Measurements from ENCODE around the gene HPSE2.
"Not testable (repeated sequence)": the region's sequence is repeated elsewhere in the genome, so short reads cannot be mapped to it uniquely, and the experiment has no call there.

Gene HPSE2

DNA sequence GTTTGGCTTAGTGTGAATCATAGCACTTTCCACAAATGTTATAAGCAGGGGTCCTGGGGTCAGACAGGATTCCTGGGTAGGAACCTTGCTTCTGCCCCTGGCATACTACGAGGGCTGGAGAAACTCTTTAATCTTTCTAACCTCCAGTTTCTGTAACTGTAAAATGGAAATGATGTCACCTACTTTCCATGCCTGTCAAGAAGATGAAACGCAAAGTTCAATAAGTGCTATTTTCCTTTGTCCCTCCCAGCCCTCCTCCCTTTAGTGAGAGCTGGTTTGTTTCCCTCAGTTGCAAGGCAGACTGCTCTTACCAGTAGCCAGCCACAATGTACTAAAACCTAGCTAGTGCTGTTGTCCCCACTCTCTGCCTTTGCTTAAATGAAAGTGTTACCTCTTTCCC is 671.8 kb downstream of the HPSE2 start:
- DNase-seq (ENCODE audit: low read depth), result no peak

DNA sequence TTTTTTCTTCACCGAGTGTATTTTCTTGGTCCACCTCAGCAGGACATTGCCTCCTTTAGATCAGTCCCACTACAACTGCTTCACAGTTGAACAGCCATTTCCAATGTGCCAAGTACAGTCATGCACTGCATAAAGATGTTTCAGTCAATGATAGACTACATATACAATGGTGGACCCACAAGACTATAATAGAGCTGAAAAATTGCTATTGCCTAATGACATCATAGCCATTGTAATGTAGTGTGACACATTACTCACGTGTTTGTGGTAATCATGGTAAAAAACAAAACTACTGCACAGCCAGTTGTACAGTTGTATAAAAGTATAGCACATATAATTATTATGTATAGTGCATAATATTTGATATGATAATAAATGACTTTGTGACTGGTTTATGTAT is 675.1 kb downstream of the HPSE2 start:
- no peak for DNase-seq (ENCODE audit: low read depth)

DNA sequence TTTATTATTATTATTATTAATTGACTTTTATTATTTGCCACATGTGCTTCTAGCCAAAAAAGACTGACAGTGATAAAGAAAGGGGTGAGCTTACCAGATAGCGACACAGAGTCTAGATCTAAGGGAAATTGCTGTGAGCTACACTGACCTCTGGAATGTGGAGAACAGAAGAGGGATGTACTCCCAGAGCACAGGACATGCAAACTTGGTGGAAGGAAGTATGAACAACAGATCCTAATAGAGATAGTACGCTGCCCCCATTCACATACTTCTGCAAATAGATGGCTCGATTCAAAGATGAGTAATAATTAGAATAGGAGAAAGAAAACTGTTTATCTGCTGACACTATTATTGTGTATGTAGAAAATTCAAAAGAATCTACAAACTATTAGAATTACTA is 679.6 kb downstream of the HPSE2 start:
- DNase-seq (ENCODE audit: low read depth), result no peak

DNA sequence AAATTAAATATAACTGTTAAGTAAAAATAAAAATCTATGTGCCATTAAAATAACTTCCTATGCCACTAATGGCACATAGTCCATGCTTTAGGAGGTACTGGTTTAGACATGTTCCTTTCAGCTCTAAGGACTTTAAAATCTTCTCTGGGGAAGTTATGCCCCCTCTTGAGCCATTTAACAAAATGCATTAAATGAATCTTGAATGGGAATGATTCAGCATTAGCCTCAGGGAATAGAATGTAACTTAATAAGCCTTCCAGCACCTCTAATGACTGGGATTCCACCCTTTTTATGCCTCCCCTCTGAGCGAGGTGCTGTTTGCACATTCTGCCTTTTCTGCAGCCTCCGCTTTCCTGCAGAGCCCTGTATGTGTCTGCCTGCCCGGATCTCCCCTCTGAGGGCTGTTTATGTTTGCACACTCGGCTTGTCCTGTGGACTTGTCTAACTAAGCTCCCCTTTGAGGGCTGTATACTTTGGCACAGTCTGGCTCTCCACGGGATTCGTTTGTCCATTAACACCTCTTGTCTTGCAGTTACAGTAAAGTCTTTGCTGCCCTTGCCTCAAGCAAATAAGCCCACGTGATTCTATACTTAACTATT is 680.5 kb downstream of the HPSE2 start:
- DNase-seq (ENCODE audit: low read depth), result no peak

DNA sequence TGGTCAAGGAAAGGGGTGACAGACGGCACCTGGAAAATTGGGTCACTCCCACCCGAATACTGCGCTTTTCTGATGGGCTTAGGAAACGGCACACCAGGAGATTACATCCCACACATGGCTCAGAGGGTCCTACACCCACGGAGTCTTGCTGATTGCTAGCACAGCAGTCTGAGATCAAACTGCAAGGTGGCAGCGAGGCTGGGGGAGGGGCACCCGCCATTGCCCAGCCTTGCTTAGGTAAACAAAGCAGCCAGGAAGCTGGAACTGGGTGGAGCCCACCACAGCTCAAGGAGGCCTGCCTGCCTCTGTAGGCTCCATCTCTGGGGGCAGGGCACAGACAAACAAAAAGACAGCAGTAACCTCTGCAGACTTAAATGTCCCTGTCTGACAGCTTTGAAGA is 694.1 kb downstream of the HPSE2 start:
- DNase-seq (ENCODE audit: low read depth), result not testable (repeated sequence)

DNA sequence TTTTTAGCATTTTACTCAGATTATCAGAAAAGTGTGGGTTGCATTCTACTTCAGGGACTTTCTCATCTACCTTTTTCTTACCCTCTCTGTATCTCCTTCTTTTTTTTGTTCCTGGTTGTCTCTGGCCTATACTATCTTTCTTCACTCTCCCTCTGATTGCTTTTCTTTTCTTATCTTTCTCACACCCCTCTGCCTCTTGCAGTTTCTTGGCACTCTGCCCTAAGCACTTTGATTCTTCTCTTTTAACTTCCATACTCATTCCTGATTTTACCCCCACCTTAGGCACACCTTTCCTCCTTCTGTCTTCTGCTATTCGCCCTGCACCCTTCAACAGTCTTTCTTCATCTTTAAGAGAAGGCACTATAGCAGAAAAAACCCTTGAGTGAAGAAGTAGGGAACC is 696.1 kb downstream of the HPSE2 start:
- no peak for DNase-seq (ENCODE audit: low read depth)

DNA sequence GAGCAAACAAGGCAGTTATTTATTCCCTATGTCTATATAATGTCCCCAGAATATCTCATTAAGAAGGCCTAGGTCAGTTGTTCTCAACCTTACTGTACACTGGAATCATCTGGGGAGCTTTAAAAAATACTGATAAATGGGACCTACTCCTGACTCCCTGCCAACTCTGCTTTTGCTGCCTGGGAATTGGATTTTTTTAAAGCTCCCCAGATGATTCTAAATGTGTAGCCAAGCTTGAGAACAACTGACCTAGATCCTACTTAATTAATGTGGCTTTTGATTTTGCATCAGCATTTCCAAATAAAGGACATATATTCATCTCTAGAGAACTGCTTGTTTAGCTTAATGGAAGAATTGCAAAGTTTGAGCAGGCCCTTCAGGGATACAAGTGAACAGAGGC is 697.2 kb downstream of the HPSE2 start:
- DNase-seq (ENCODE audit: low read depth), result no peak

DNA sequence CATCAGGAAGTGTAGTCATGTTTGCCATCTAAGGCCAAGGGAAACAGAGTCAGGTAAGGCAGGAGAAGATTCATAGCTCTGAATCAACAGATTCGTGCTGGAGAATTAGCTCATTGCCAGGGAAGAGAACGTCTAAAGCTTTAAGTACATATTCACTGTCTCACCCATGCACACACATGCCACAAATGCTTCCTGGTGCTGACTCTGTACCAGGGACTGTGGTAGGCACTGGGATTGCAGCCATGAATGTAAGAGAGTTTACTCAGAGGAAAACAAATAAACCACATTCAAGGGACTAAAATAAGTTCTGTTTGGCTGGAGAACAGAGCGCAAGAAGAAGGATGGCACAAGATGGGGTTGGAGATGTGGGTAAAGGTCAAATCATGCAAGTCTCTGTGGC is 699.1 kb downstream of the HPSE2 start:
- DNase-seq (ENCODE audit: low read depth), result peak; percentile 25

DNA sequence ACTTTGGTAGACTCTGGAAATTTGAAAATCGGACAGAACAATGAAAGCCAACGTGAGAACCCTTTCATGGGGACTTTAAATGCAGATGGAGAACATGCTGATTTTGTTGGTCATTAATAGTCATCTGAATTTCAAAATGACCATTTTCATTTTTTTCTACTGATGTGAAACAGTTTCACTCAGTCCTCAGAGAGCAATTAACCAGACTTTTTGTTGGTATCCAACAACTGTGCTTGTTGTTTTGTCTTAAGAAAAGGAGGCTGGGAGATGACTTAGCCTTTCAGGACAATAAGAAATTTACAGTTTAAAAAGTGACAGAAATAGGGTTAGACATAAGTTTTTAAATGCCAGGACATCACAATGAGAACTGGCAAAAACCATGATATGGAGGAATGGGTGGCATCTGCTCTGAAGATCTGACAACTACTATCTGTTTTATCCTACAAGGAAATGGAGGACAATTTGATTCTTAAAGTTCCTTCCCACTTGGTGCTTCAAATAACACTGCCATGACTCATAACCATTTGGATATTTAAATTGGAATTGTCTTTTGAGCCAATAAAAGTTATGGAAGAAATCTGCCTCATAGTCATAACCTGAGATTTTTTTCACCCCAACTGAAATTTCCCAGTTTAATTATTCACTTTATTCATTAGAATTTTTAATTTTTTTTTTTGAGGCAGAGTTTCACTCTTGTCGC is 701.8 kb downstream of the HPSE2 start:
- no peak for DNase-seq (ENCODE audit: low read depth)

DNA sequence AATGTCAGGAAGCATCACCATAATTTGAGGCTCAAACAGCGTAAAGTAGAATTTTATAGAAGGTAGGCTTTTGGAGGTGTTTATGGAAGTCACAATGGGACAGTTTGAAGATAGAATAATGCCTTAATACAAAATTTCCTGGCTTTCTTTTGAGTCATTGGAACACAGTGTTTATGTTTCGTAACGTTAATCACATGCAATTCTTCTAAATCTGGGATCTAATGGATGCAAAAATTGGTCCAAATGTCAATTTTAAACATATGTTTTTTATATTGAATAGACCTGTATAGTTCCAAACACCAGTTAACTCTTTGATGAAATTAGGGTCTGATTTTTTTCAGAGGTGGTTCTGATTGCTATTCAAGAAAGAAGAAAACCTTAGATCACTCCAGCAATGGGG is 702.4 kb downstream of the HPSE2 start:
- no peak for DNase-seq (ENCODE audit: low read depth)

DNA sequence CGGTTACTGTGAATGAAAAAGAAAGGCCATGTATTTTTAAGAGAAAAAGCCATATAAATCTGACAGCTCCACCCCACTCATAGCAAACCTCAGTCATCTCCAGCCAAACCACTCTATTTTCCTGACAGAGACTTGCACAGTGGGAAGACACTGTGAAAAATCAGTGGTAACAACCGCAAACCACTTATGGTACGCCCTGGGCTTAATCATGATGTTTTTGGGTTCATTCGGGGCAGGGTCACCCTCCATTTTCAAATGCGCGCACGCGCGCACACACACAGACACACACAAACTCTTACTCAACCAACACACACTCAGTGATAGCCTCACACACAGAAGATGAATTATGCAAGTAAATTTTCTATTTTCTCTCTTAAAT is 706.9 kb downstream of the HPSE2 start:
- peak; percentile 71 for DNase-seq (ENCODE audit: low read depth)

DNA sequence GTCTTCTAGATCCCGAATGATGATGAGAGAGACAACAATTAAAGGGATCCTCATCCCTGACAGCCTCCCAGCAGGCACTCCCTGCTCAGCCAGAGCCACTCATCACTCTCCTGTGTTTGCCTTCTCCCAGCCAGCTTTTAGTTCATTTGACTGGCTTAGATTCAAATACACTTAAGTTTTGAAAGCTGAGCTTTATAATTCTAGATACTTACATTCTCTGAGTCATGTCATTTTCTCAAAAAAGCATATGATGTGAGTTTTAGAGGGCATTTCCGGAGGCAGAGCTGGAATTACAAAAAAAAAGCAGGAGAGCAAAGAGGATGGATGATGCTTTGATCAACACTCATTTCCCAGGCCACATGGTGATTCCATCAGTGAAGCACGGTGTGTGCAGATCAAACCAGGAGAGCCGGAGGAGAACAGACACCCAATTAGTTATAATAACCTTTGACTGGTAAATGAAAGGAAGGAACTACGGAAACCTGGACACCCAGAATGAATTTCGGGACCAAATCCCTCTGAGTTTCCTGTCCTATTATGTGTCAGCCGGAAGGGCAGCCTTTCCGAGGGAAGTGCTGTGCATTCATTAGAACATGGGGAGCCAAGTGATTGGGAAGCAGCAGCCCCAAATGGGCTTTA is 707.4 kb downstream of the HPSE2 start:
- peak; percentile 61 for DNase-seq (ENCODE audit: low read depth)

DNA sequence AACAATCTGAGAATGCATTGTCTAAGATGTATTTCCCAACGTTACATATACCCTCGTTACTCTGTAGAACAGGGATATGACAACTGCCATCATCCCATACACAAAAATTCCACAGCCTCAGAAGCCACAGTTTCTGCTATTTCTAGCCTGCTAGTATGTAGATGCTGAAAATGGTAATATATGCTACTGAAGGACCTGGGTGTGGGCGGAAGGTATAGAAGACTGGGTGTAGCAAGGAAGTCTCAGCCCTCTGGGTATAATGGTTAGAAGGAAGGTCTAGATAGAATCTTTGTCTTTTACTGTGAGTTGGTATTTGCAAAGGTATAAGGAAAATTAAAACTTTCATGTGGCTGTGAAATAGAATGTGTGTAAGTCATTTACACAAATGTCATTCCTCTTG is 709.7 kb downstream of the HPSE2 start:
- no peak for DNase-seq (ENCODE audit: low read depth)

DNA sequence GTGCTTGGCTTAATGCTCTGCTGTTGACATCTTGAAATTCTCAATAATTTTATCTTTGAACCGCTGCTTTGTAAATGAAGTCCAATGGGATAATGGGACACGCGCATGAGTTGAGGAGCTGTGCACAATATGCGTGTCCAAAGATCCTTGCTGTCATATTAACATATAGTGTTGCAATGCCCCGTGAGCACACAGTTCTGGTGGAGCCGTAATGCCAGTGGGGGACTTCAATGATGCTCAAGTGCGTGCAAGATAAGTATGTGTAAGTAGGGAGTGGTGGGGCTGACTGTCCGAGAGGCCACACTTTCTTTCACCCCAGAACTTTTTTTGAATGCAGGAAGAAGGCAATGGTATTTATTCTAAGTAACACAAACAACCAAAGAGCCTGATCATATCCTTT is 711.5 kb downstream of the HPSE2 start:
- DNase-seq (ENCODE audit: low read depth), result no peak

DNA sequence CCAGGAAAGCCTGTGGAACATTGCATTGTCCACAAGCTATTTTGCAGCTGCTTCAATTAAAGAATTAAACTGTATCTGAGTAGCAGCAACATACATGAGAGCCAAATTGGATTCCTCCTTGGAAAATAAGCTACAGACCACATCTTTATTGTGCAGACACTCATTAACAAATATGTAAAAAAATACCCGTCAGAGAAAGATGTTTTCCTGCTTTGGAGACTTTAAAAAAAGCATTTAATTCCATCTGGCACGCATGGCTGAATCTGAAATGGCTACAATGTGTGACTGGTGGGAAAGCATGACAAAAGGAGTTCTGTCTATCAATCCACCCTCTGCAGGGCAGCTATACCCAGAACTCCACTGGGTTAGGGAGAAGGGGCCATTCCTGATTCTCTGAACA is 715.8 kb downstream of the HPSE2 start:
- DNase-seq (ENCODE audit: low read depth), result no peak

DNA sequence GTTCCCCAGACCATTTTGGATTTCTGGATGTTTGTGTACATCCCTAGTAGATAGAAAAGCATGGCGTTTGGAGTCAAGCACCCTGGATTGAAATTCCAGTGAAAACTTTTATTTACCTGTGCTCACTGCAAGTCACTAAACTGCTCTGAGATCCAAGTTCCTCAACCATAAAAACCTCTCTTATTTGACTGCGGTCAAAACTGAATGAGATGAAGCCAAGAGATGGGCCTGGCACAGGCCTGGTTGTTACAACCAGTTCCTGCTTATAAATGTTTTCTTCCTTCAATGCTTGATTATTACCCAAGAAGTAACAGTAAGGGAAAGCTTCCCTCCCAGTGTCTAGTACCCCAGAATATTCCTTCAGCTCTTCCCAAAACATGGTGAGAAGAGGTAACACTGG is 718.0 kb downstream of the HPSE2 start:
- DNase-seq (ENCODE audit: low read depth), result no peak

DNA sequence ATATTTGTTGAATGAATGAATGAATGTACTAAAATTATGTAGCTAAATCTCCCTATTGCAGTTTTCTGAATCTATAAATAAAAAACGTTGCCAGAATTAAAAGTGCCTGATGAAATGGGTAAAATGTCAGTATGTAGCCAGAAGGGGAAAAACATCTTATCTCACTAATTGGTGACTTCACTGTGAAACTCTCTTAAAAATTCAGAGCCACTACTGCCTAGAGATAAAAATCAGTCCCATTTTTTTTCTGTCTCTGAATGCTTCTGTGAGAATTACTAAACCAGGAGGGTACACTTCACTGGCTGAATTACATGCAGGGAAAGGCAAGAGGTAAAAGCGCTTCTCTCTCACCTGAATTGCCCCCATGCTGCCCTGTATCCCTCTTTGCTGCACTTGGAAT is 719.3 kb downstream of the HPSE2 start:
- DNase-seq (ENCODE audit: low read depth), result no peak

DNA sequence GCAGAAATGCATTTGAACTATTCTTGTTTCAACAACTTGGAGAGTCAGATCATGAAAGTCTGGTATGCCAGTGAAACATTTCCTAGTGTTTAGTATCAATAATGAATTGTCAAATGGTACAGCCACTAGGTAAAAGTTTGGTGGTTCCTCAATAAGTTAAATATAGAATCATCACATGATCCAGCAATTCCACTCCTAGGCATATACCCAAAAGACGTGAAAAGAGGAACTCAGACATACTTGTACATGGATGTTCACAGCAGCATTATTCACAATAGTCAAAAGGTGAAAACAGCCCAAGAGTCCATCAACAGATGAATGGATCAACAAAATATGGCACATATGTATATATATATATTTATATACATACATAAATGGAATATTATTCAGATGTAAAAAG is 721.9 kb downstream of the HPSE2 start:
- no peak for DNase-seq (ENCODE audit: low read depth)

DNA sequence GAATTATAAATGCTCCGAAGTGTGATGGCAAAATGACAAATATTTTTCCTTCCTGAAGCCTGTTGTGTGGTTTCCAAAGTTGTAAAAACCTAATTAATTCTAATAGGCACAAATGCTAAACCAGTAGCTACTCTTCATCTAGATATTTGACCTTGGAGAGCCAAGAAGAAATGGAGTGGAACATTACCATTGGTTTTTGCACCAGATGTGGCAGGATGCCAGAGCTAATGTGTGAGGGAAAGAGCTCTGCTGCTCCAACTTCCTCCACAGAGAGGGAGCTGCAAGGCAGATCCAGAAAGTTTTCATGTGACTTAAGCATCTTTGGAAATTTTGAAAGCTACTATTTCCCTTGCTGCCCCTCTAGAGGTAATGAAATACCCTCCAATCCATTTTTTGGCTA is 723.8 kb downstream of the HPSE2 start:
- no peak for DNase-seq (ENCODE audit: low read depth)

DNA sequence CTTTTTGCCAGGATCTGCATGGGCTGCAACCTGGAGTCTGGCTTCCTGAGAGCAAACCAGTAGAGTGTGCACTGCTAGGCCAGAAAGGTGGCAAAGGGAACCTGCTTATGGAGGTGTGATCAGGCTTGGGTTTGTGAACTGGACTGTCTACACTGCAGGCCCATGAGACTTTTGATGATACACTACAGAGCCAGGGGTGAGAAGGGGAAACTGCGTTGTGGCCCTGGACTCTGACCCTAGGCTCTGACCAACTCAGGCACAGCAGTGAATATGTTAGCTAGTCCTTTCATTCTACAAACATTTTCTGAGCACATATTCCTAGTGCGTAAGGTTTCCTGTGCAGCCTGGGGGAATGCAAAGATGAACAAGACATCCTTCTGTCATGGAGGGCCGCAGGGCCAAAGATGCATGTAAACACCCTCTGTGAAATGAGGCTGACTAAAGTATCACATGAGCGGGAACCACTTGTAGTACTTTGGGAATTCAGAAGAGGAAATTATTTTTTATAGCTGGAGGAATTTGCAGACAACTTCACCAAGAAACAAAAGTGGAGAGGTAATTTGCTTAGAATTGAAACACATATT is 725.1 kb downstream of the HPSE2 start:
- no peak for DNase-seq (ENCODE audit: low read depth)

DNA sequence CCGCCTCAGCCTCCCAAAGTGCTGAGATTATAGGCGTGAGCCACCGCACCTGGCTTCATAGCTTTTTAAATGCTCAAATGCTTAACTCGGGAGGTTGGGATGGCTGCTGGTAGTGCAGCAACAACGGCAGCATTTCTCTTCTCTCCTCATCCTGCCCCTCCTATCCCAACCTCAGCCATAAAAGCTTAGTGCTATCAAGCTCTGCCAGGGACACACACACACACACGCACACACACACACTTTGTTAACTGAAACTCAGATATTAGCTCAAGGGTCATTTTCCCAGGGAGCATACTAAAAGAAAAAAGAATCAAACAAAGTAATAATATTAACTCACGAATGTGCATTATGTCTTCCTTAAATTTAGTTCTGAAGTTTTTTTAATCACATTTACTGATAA is 725.9 kb downstream of the HPSE2 start:
- no peak for DNase-seq (ENCODE audit: low read depth)

DNA sequence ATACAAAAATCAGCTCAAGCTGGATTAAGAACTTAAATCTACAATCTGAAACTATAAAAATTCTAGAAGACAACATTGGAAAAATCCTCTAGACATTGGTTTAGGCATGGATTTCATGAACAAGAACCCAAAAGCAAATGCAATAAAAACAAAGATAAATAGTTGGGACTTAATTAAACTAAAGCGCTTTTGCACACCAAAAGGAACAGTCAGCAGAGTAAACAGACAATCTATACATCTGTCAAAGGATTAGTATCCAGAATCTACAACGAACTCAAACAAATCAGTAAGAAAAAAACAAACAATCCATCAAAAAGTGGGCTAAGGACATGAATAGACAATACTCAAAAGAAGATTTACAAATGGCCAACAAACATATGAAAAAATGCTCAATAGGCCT is 733.1 kb downstream of the HPSE2 start:
- not testable (repeated sequence) for DNase-seq (ENCODE audit: low read depth)

DNA sequence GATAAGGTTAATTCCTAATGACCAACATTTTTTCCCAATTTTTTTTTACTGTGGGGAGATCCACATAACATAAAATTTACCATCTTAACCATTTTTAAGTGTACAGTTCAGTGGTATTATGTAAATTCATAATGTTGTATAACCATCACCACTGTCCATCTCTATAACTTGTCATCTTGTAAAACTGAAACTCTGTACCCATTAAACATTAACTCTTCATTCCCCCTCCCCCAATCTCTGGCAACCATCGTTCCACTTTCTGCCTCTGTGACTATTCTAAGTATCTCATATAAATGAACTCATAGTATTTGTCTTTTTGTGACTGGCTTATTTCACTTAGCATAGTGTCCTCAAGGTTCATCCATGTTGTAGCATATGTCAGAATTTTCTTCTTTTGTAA is 742.9 kb downstream of the HPSE2 start:
- DNase-seq (ENCODE audit: low read depth), result no peak

All from stromal cell of bone marrow (primary cell).